Measurements from ENCODE around the gene CAMK2A. TPM values are rescaled to one million over a fixed set of nuclear protein-coding genes. Genes with fewer than 3 reads are reported as not detected.

Gene CAMK2A
- total RNA-seq, 4 donors from 2014 or later = 0.32 to 0.82 TPM; not detected in 2

DNA sequence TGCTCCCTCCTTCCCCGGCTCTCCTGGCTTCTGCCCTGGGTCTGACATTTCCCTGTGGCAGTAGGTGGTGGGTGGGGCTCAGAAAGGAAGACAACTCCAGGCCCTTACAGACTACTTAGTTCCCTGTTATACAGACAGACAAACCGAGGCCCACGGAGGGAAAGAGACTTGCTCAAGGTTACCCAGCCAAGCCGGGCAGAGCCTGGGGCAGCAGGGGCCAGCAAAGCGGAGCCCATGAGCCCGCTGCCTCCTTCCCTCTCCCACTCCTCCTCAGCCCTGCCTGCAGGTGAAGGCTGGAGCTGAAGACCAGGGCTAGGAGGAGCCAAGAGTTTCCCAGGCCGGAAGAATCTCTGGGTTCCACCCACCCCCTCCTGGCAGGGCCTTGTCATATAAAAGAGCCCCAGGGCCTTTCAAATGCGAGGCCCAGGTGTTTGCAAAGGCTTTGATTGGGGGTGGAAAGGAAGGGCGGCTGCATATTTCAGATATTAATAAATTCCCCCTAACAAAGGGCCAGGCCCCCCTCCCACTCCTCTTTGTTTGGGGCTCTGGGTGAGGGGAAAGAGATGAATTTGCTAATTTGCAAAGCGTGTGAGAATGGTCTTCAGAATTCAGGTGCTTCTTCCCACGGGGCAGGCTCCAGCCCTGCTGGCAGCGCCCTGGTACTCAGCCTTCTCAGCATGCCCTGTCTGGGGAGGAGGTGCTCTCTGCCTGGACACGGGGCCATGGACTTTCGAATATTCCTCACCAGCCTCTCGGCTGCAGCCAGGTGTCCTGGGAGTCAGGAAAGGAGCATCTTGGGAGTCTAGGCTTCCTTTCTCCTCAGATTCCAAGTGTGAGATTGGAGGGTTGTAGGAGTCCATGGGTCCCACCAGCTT, 78.2 kb downstream of the CAMK2A start:
- no peaks in the 10 kb centered on the region for H3K36me3 ChIP-seq
- no peaks in the 10 kb centered on the region for H3K27me3 ChIP-seq
- no peak overlapping the region for H3K4me3 ChIP-seq
- in situ Hi-C loops (cut with MboI; ENCODE audit: low pct_ligation_motif_present in 1 of 4, low pct_unique_long_range_greater_than_20kb in 1 of 4, low sequenced_read_pairs in 3 of 4) = loop anchor here in 1 of 4 donors (5.0 to 25.0 kb wide), 2 partner anchors 49 to 374 kb away; no protein-coding TSS in a partner anchor
- intact Hi-C loops (cut with DNase I; ENCODE audit: low total_unique reads) = no loop called here
- H3K4me1 ChIP-seq = peaks cover 14 to 51% (median 47%) of the 10 kb centered on the region in 4 donors
- peak; percentile 73 for DNase-seq
- H3K9me3 ChIP-seq = no peaks in the 10 kb centered on the region
- H3K27ac ChIP-seq = peak overlapping the region; percentile 52 to 82 (median 78)
- 74% methylated on average over 15 of the region's 15 CpGs; no CpG with 5 or more reads in 1 of the 2 donors for whole genome bisulfite sequencing, 2 donors (ENCODE audit: low coverage in 1 of 2)
- TF ChIP-seq, protein P1, sequence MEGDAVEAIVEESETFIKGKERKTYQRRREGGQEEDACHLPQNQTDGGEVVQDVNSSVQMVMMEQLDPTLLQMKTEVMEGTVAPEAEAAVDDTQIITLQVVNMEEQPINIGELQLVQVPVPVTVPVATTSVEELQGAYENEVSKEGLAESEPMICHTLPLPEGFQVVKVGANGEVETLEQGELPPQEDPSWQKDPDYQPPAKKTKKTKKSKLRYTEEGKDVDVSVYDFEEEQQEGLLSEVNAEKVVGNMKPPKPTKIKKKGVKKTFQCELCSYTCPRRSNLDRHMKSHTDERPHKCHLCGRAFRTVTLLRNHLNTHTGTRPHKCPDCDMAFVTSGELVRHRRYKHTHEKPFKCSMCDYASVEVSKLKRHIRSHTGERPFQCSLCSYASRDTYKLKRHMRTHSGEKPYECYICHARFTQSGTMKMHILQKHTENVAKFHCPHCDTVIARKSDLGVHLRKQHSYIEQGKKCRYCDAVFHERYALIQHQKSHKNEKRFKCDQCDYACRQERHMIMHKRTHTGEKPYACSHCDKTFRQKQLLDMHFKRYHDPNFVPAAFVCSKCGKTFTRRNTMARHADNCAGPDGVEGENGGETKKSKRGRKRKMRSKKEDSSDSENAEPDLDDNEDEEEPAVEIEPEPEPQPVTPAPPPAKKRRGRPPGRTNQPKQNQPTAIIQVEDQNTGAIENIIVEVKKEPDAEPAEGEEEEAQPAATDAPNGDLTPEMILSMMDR (IDR thresholded peaks at IDR 0.05) = peak in 1 of 5 experiments; percentile 51
- TF ChIP-seq EP300 (IDR thresholded peaks at IDR 0.05; ENCODE audit: low read depth) (no peak), POLR2AphosphoS5 (IDR thresholded peaks at IDR 0.05) (no peak), POLR2A (IDR thresholded peaks at IDR 0.05) (peak; percentile 29)

DNA sequence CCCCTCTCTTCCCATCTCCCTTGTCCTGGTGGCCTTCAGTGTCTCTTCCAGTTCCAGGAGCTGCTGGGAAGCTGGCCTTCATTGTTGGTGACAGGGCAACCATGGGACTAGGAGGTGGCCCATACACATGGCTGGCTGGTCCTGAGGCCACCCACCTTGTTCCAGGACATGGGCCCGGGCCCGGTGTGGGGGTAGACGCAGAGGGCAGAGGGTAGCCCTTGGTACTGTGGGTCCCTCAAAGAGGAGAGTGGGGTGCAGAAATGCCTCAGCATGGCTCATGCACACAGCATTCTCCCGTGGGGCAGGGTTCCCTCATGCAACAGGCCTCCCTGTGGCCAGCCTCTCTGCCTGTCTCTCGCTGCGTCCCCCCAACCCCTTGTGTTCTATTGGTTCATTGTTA, 78.9 kb downstream of the CAMK2A start:
- Histone ChIP-seq H3K27ac (peak overlapping the region; percentile 52 to 82 (median 78)), H3K9me3 (no peaks in the 10 kb centered on the region), H3K4me1 (peaks cover 10 to 44% (median 39%) of the 10 kb centered on the region in 4 donors), H3K36me3 (no peaks in the 10 kb centered on the region), H3K4me3 (no peak overlapping the region), H3K27me3 (no peaks in the 10 kb centered on the region)
- in situ Hi-C loops (cut with MboI; ENCODE audit: low pct_ligation_motif_present in 1 of 4, low pct_unique_long_range_greater_than_20kb in 1 of 4, low sequenced_read_pairs in 3 of 4) (loop anchor here in 1 of 4 donors (5.0 to 25.0 kb wide), 2 partner anchors 48 to 373 kb away; no protein-coding TSS in a partner anchor), intact Hi-C loops (cut with DNase I; ENCODE audit: low total_unique reads) (no loop called here)
- no peak for DNase-seq
- WGBS, 2 donors (ENCODE audit: low coverage in 1 of 2) = 60% methylated on average over 6 of the region's 6 CpGs; no CpG with 5 or more reads in 1 of the 2 donors
- TF ChIP-seq EP300 (IDR thresholded peaks at IDR 0.05; ENCODE audit: low read depth) = no peak
- TF ChIP-seq, protein P1 (IDR thresholded peaks at IDR 0.05) = no peak
- TF ChIP-seq POLR2A (IDR thresholded peaks at IDR 0.05) = no peak
- no peak for TF ChIP-seq POLR2AphosphoS5 (IDR thresholded peaks at IDR 0.05)

DNA sequence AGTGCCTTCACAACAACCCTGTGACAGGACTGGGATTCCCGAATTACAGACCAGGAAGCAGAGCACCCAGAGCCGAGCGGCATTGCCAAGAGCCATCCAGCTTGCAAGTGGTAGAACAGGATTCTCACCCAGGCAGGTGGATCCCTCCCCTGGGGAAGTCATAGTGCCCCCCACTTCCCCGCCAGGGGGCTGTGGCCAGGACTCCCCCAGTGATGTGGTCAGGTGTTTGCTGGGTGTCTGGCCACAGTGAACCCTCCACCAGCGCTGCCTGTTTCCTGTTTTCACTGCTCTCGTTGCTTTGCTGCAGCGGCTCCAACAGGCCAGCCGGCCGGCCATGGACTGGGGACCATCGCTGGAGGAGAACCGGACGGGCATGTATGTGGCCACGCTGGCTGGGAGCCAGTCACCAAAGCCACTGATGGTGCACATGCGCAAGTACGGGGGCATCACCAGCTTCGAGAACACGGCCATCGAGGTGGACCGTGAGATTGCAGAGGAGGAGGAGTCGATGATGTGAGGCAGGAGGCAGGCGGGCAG, 80.4 kb downstream of the CAMK2A start:
- WGBS, 2 donors (ENCODE audit: low coverage in 1 of 2) = 49% methylated on average over 15 of the region's 21 CpGs; no CpG with 5 or more reads in 1 of the 2 donors
- Histone ChIP-seq H3K27me3 (no peaks in the 10 kb centered on the region), H3K36me3 (no peaks in the 10 kb centered on the region), H3K9me3 (no peaks in the 10 kb centered on the region), H3K4me3 (no peak overlapping the region), H3K27ac (peak overlapping the region; percentile 49 to 79 (median 68)), H3K4me1 (peaks cover 10 to 38% (median 34%) of the 10 kb centered on the region in 4 donors)
- intact Hi-C loops (cut with DNase I; ENCODE audit: low total_unique reads) (no loop called here), in situ Hi-C loops (cut with MboI; ENCODE audit: low pct_ligation_motif_present in 1 of 4, low pct_unique_long_range_greater_than_20kb in 1 of 4, low sequenced_read_pairs in 3 of 4) (loop anchor here in 1 of 4 donors (25.0 kb wide), 1 partner anchor 372 kb away; no protein-coding TSS in a partner anchor)
- TF ChIP-seq, protein P1 (IDR thresholded peaks at IDR 0.05) = peak in 1 of 5 experiments; percentile 26
- TF ChIP-seq EP300 (IDR thresholded peaks at IDR 0.05; ENCODE audit: low read depth) (no peak), POLR2AphosphoS5 (IDR thresholded peaks at IDR 0.05) (peak in 2 of 3 donors; percentile 54 to 73), POLR2A (IDR thresholded peaks at IDR 0.05) (peak; percentile 48)
- DNase-seq = peak; percentile 85

Data from transverse colon (tissue), 4 donors.